GM12878 (cell line): Measurements from ENCODE around the gene MYO1H.

ENCODE experiments used
- BACH1 ChIP-seq: fragments of 450-650 bp; IDR thresholded peaks from 2 replicates; pipeline ENCODE4 v1.6.1; 2017; ENCODE audit warnings: mild to moderate bottlenecking, borderline replicate concordance
- CHD2 ChIP-seq: IDR thresholded peaks from 2 replicates; pipeline ENCODE4 v1.6.1; 2011; ENCODE audit warnings: low read depth, low read length, improper control_type of control experiment, borderline replicate concordance
- CTCF ChIP-seq, 3 experiments: IDR thresholded peaks in 2 of 3; conservative IDR thresholded peaks in 1 of 3; 2 replicates each; pipeline ENCODE4 v1.5.1; 2011; ENCODE audit warnings: low read depth in 3 of 3, low read length in 3 of 3, mild to moderate bottlenecking in 3 of 3, control low read depth in 2 of 3, moderate library complexity in 2 of 3, inconsistent platforms in 1 of 3, mixed read lengths in 1 of 3; ENCODE audit not compliant: control insufficient read depth in 2 of 3, insufficient read depth in 1 of 3; ENCODE audit errors: extremely low read depth in 1 of 3
- EP300 ChIP-seq, 2 experiments: fragments of 150-350 bp in 1 of 2; IDR thresholded peaks; 2 replicates each; pipeline ENCODE4 v1.6.1; 2011 to 2012; ENCODE audit warnings: low read depth in 2 of 2, low read length in 2 of 2, borderline replicate concordance in 1 of 2, improper control_type of control experiment in 1 of 2, inconsistent platforms in 1 of 2; ENCODE audit not compliant: control insufficient read depth in 1 of 2
- FOXM1 ChIP-seq: IDR thresholded peaks from 2 replicates; pipeline ENCODE4 v1.6.1; 2012; ENCODE audit warnings: low read depth, mild to moderate bottlenecking, inconsistent platforms, low read length, moderate library complexity
- HDAC6 ChIP-seq: fragments of 200-600 bp; sonication (generic); IDR thresholded peaks from one replicate; pipeline ENCODE4 v1.8.0; 2017; ENCODE audit warnings: antibody characterized with exemption; ENCODE audit not compliant: unreplicated experiment
- NFYB ChIP-seq: IDR thresholded peaks from 2 replicates; pipeline ENCODE4 v1.6.1; 2011; ENCODE audit warnings: low read depth, mild to moderate bottlenecking, low read length, improper control_type of control experiment, moderate library complexity; ENCODE audit not compliant: insufficient read depth
- SMC3 ChIP-seq: IDR thresholded peaks from 2 replicates; pipeline ENCODE4 v1.6.1; 2011; ENCODE audit warnings: low read length, improper control_type of control experiment, borderline replicate concordance
- SUZ12 ChIP-seq: fragments of 200-600 bp; sonication (generic); IDR thresholded peaks from one replicate; pipeline ENCODE4 v1.6.1; 2018; ENCODE audit warnings: antibody characterized with exemption, mild to moderate bottlenecking; ENCODE audit not compliant: unreplicated experiment
- TF ChIP-seq, protein P1 (sequence below): IDR thresholded peaks from 2 replicates; pipeline ENCODE4 v1.6.1; 2011; ENCODE audit warnings: low read depth, mild to moderate bottlenecking, low read length, moderate library complexity, borderline replicate concordance; ENCODE audit errors: extremely low read depth

DNA sequence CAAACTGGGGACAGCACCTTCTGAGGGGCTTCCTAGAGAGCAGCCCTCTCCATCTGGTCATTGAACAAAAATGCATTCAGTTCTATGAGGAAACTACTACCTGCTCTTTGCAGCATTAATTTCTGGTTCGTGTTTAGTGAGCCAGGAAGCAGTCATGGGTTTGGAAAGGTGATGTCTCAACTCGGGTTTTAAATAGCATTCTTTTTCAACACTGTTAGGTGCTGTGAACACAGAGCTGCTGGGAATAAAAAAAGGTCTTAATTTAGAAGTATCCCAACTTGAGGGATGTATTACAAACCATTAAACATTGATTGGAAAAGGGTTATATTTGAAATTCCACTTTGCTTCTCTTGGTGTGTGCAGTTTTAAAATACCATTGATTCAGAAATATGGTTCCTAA, 9.3 kb downstream of the MYO1H start:
- TF ChIP-seq NFYB (no peak), CHD2 (no peak), HDAC6 (no peak), SUZ12 (no peak), SMC3 (no peak), BACH1 (no peak), CTCF (IDR thresholded peaks at IDR 0.05 in 2 of 3, conservative IDR thresholded peaks at IDR 0.05 in 1 of 3; ENCODE audit: control insufficient read depth in 2 of 3, extremely low read depth in 1 of 3, insufficient read depth in 1 of 3, low read depth in 3 of 3, low read length in 3 of 3) (no peak), EP300 (IDR thresholded peaks at IDR 0.05; ENCODE audit: borderline replicate concordance in 1 of 2, control insufficient read depth in 1 of 2, low read depth in 2 of 2, low read length in 2 of 2) (no peak), FOXM1 (no peak)
- TF ChIP-seq, protein P1, sequence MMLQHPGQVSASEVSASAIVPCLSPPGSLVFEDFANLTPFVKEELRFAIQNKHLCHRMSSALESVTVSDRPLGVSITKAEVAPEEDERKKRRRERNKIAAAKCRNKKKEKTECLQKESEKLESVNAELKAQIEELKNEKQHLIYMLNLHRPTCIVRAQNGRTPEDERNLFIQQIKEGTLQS: no peak
